SK-N-SH (cell line): ENCODE data around the gene ILDR1.

Source experiments
- EZH2phosphoT487 ChIP-seq: fragments of 200-600 bp; sonication (generic); IDR thresholded peaks from 2 replicates; pipeline ENCODE4 v1.6.1; 2017; ENCODE audit warnings: low read depth, mixed run types, mild to moderate bottlenecking, antibody characterized with exemption, moderate library complexity, borderline replicate concordance
- JUND ChIP-seq: IDR thresholded peaks from 2 replicates; pipeline ENCODE4 v1.4.0; 2012
- MXI1 ChIP-seq: IDR thresholded peaks from 2 replicates; pipeline ENCODE4 v1.6.1; 2012; ENCODE audit warnings: mild to moderate bottlenecking, low read depth, low read length, improper control_type of control experiment
- POLR2AphosphoS5 ChIP-seq: IDR thresholded peaks from 2 replicates; pipeline ENCODE4 v1.6.1; 2012; ENCODE audit warnings: low read depth, low read length
- RXRA ChIP-seq: IDR thresholded peaks from 2 replicates; pipeline ENCODE4 v1.4.0; 2012; ENCODE audit warnings: low read depth, mild to moderate bottlenecking, borderline replicate concordance

- TF ChIP-seq RXRA (no peak), EZH2phosphoT487 (no peak), JUND (no peak), POLR2AphosphoS5 (no peak), MXI1 (no peak)
Observed at GRCh38 chr3:121975702-121976302, 46.2 kb downstream of the ILDR1 start.
